OCI-M1 (cell line): ENCODE results near the gene TMEM123.

Experiments used
- DNase-seq: peaks from one replicate; lab custom pipeline; 2025; lab: John Stamatoyannopoulos, UW

TMEM123 gene

GRCh38 chr11:102426000-102426399, 26.6 kb downstream of the TMEM123 start:
- DNase-seq = no peak

- no peak for DNase-seq
Measured at GRCh38 chr11:102423936-102424335, 28.6 kb downstream of the TMEM123 start.

- DNase-seq = no peak
Measured at GRCh38 chr11:102422817-102423712, 29.5 kb downstream of the TMEM123 start.

GRCh38 chr11:102421261-102421660, 31.3 kb downstream of the TMEM123 start:
- no peak for DNase-seq

GRCh38 chr11:102420547-102420946, 32.0 kb downstream of the TMEM123 start:
- no peak for DNase-seq

GRCh38 chr11:102419181-102419580, 33.4 kb downstream of the TMEM123 start:
- no peak for DNase-seq

GRCh38 chr11:102416976-102417375, 35.6 kb downstream of the TMEM123 start:
- DNase-seq = no peak

- no peak for DNase-seq
Measured at GRCh38 chr11:102415304-102415916, 37.2 kb downstream of the TMEM123 start.

- no peak for DNase-seq
Measured at GRCh38 chr11:102414559-102414958, 38.0 kb downstream of the TMEM123 start.

- DNase-seq = no peak
Measured at GRCh38 chr11:102413497-102413896, 39.1 kb downstream of the TMEM123 start.

GRCh38 chr11:102411142-102411541, 41.4 kb downstream of the TMEM123 start:
- DNase-seq = no peak

- no peak for DNase-seq
Measured at GRCh38 chr11:102410382-102410784, 42.2 kb downstream of the TMEM123 start.

GRCh38 chr11:102408339-102408738, 44.2 kb downstream of the TMEM123 start:
- no peak for DNase-seq

- no peak for DNase-seq
Measured at GRCh38 chr11:102407901-102408300, 44.7 kb downstream of the TMEM123 start.

GRCh38 chr11:102406099-102406498, 46.5 kb downstream of the TMEM123 start:
- no peak for DNase-seq

- DNase-seq = no peak
Measured at GRCh38 chr11:102405501-102405900, 47.1 kb downstream of the TMEM123 start.

- DNase-seq = no peak
Measured at GRCh38 chr11:102402548-102402947, 50.0 kb downstream of the TMEM123 start.

- DNase-seq = no peak
Measured at GRCh38 chr11:102401905-102402304, 50.7 kb downstream of the TMEM123 start.

GRCh38 chr11:102400603-102401002, 52.0 kb downstream of the TMEM123 start:
- DNase-seq = no peak

- no peak for DNase-seq
Measured at GRCh38 chr11:102399189-102399588, 53.4 kb downstream of the TMEM123 start.

GRCh38 chr11:102398297-102398696, 54.3 kb downstream of the TMEM123 start:
- no peak for DNase-seq

GRCh38 chr11:102396708-102397563, 55.6 kb downstream of the TMEM123 start:
- DNase-seq = no peak
